K562 (cell line): Measurements from ENCODE around the gene KCNC4. TPM values are rescaled to one million over a fixed set of nuclear protein-coding genes. Genes with fewer than 3 reads are reported as not detected.

Source experiments
- ARNT ChIP-seq, 2 experiments: fragments of 450-650 bp; IDR thresholded peaks; 2 replicates each; pipeline ENCODE4 v1.6.1; 2016; ENCODE audit warnings: mild to moderate bottlenecking in 1 of 2
- LCOR ChIP-seq: sonication (generic); formaldehyde crosslinking; IDR thresholded peaks from 2 replicates; pipeline ENCODE4 v1.8.0; 2022; ENCODE audit warnings: mild to moderate bottlenecking, missing genetic modification reagents
- MAFG ChIP-seq: fragments of 450-650 bp; conservative IDR thresholded peaks from 2 replicates; pipeline ENCODE4 v1.6.1; 2016; ENCODE audit warnings: missing genetic modification characterization, missing compliant biosample characterization
- MAZ ChIP-seq, 2 experiments: fragments of 450-650 bp in 1 of 2; sonication (generic) in 1 of 2; formaldehyde crosslinking; IDR thresholded peaks in 1 of 2; conservative IDR thresholded peaks in 1 of 2; 2 replicates each; pipeline versions ENCODE4 v1.4.0 to v1.5.0; 2020; ENCODE audit warnings: mild to moderate bottlenecking in 1 of 2, missing genetic modification reagents in 1 of 2
- NFE2 ChIP-seq: IDR thresholded peaks from 2 replicates; pipeline ENCODE4 v1.6.1; 2014; ENCODE audit warnings: antibody characterized with exemption, low read depth
- PHTF2 ChIP-seq: fragments of 250-450 bp; sonication (Bioruptor Pico); IDR thresholded peaks from 2 replicates; pipeline ENCODE4 v1.5.0; 2021; ENCODE audit warnings: mild to moderate bottlenecking
- PURB ChIP-seq: sonication (generic); formaldehyde crosslinking; IDR thresholded peaks from 2 replicates; pipeline ENCODE4 v1.9.0; 2021; ENCODE audit warnings: low read depth, mild to moderate bottlenecking, missing genetic modification reagents
- RAD21 ChIP-seq, 2 experiments: fragments of 250-450 bp in 1 of 2; fragments of 450-650 bp in 1 of 2; sonication (Bioruptor Pico) in 1 of 2; formaldehyde crosslinking in 1 of 2; IDR thresholded peaks in 1 of 2; conservative IDR thresholded peaks in 1 of 2; 2 replicates each; pipeline versions ENCODE4 v1.4.0 to v1.8.0; 2020 to 2022; ENCODE audit warnings: mild to moderate bottlenecking in 2 of 2, moderate library complexity in 1 of 2
- RCOR1 ChIP-seq, 2 experiments: IDR thresholded peaks; 2 replicates each; pipeline ENCODE4 v1.6.1; 2012; ENCODE audit warnings: low read depth in 2 of 2, low read length in 2 of 2, borderline replicate concordance in 1 of 2, improper control_type of control experiment in 1 of 2
- REST ChIP-seq, 2 experiments: fragments of 450-650 bp; formaldehyde crosslinking in 1 of 2; IDR thresholded peaks; 2 replicates each; pipeline versions ENCODE4 v1.4.0 to v1.6.1; 2014 to 2020; ENCODE audit warnings: mild to moderate bottlenecking in 2 of 2, borderline replicate concordance in 1 of 2, low read depth in 1 of 2
- RFX5 ChIP-seq: IDR thresholded peaks from 2 replicates; pipeline ENCODE4 v1.6.1; 2011; ENCODE audit warnings: low read depth, mild to moderate bottlenecking, improper control_type of control experiment, low read length
- SIN3B ChIP-seq: fragments of 450-650 bp; IDR thresholded peaks from 2 replicates; pipeline ENCODE4 v1.6.1; 2017; ENCODE audit warnings: low read depth, mild to moderate bottlenecking, moderate library complexity
- SMARCB1 ChIP-seq: IDR thresholded peaks from 2 replicates; pipeline ENCODE4 v1.6.1; 2011; ENCODE audit warnings: improper control_type of control experiment, low read depth; ENCODE audit not compliant: insufficient read length
- SRSF7 ChIP-seq: fragments of 200-400 bp; formaldehyde crosslinking; optimal IDR thresholded peaks from 2 replicates; pipeline ENCODE3; 2017; ENCODE audit warnings: mild to moderate bottlenecking, low read depth, low read length
- TOE1 ChIP-seq, 2 experiments: fragments of 450-650 bp in 1 of 2; sonication (generic) in 1 of 2; formaldehyde crosslinking in 1 of 2; IDR thresholded peaks; 2 replicates each; pipeline versions ENCODE4 v1.7.1 to v1.8.0; 2016 to 2022; ENCODE audit warnings: borderline replicate concordance in 2 of 2, mild to moderate bottlenecking in 2 of 2, antibody characterized with exemption in 1 of 2, inconsistent platforms in 1 of 2, low read depth in 1 of 2, missing genetic modification reagents in 1 of 2, moderate library complexity in 1 of 2
- USF1 ChIP-seq: sonication (generic); formaldehyde crosslinking; IDR thresholded peaks from 2 replicates; pipeline ENCODE4 v1.9.0; 2022; ENCODE audit warnings: mild to moderate bottlenecking, missing genetic modification reagents
- YBX1 ChIP-seq: fragments of 450-650 bp; IDR thresholded peaks from 2 replicates; pipeline ENCODE4 v1.7.1; 2016; ENCODE audit warnings: mild to moderate bottlenecking
- ZNF3 ChIP-seq: fragments of 250-450 bp; sonication (Bioruptor Pico); IDR thresholded peaks from 2 replicates; pipeline ENCODE4 v1.5.0; 2021; ENCODE audit warnings: mild to moderate bottlenecking, moderate library complexity
- polyA plus RNA-seq, 8 experiments: library from polyadenylated mRNA; depleted of rRNA in 4 of 8; stranded (reverse) in 5 of 8; unstranded in 3 of 8; fragments of >200 nt; fragmentation: Nextera tagmentation in 2 of 8; fragmentation: Illumina TruSeq in 1 of 8; extraction: Ambion mirVana in 2 of 8; extraction: Trizol in 1 of 8; gene quantifications; 2 replicates each; pipeline versions ENCODE4 v1.2.1 to v1.2.3, GENCODE V29; 2011 to 2014; ENCODE audit warnings: inconsistent platforms in 1 of 8, missing spikeins in 1 of 8
- total RNA-seq, 7 experiments: library from RNA; depleted of rRNA in 6 of 7; stranded (reverse); fragments of >200 nt in 6 of 7; fragmentation: Illumina TruSeq in 2 of 7; extraction: Trizol in 2 of 7; gene quantifications; 2 replicates each; pipeline versions ENCODE4 v1.2.1 to v1.2.3, GENCODE V29; 2011 to 2021; ENCODE audit warnings: low replicate concordance in 1 of 7

Gene KCNC4
- total and polyA plus RNA-seq, 9 of the 15 experiments (the other 6 are each of a cell fraction or from before 2014, with no cell fraction given), result 0.07 to 1.8 (median 0.73) TPM

- TF ChIP-seq REST (IDR thresholded peaks at IDR 0.05; ENCODE audit: borderline replicate concordance) (peak; percentile 56; the same call in 1 of the 2 replicates), REST (CRISPR knock-in tag; IDR thresholded peaks at IDR 0.05; ENCODE audit: low read depth) (no peak), SRSF7 (no peak), RFX5 (no peak), YBX1 (no peak), ZNF3 (CRISPR knock-in tag) (no peak), SMARCB1 (no peak), SIN3B (no peak), NFE2 (peak; percentile 64), PURB (CRISPR knock-in tag) (no peak), RAD21 (CRISPR knock-in tag; conservative IDR thresholded peaks at IDR 0.05 in 1 of 2, IDR thresholded peaks at IDR 0.05 in 1 of 2) (peak; percentile 63 to 85), TOE1 (IDR thresholded peaks at IDR 0.05; ENCODE audit: borderline replicate concordance) (no peak), TOE1 (CRISPR knock-in tag; IDR thresholded peaks at IDR 0.05; ENCODE audit: borderline replicate concordance, low read depth) (no peak), ARNT (IDR thresholded peaks at IDR 0.05) (no peak), PHTF2 (no peak), LCOR (0 out of 2 replicates have a peak, but pooled peaks have one; percentile 29), MAFG (tag) (peak; percentile 46; the same call in 1 of the 2 replicates), RCOR1 (IDR thresholded peaks at IDR 0.05; ENCODE audit: borderline replicate concordance in 1 of 2, low read depth in 2 of 2, low read length in 2 of 2) (peak in 1 of 2 experiments; percentile 52; a peak in 1 of 4 replicates), MAZ (CRISPR knock-in tag; conservative IDR thresholded peaks at IDR 0.05 in 1 of 2, IDR thresholded peaks at IDR 0.05 in 1 of 2) (0 out of 4 replicates have a peak, but pooled peaks of 1 of the 2 experiments have one; percentile 40), USF1 (CRISPR knock-in tag) (no peak)
These were observed 13.0 kb upstream of the KCNC4 start (continued) for GRCh38 chr1:110196917-110197765.
